ENCODE data around the gene LIMCH1.

The LIMCH1 gene

GRCh38 chr4:41532882-41533281 lies 5.1 kb upstream of the LIMCH1 start:
- DNase-seq, result no peak

DNA sequence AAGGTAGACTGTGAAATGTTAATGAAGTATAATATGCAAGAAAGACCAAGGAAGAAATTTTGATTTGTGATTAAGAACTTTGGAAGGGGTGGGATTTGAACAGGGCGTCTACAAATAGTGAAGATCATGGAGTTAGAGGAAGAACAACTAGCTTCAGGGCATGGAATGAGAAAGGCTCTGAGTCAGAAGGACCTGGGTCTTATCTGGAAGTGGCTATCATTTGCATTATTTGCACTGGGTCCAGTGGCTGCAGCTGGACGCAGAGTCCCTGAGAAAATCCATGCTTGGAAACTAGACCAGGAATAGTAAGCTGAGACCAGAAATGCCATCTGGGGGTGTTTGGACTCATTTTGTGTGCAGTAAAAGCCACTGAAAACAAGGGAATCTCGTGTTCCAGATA lies 4.3 kb upstream of the LIMCH1 start:
- no peak for DNase-seq

- DNase-seq, result no peak
Measured at GRCh38 chr4:41534404-41534803, 3.6 kb upstream of the LIMCH1 start.

GRCh38 chr4:41535911-41536371 lies 2.0 kb upstream of the LIMCH1 start:
- no peak for DNase-seq

DNA sequence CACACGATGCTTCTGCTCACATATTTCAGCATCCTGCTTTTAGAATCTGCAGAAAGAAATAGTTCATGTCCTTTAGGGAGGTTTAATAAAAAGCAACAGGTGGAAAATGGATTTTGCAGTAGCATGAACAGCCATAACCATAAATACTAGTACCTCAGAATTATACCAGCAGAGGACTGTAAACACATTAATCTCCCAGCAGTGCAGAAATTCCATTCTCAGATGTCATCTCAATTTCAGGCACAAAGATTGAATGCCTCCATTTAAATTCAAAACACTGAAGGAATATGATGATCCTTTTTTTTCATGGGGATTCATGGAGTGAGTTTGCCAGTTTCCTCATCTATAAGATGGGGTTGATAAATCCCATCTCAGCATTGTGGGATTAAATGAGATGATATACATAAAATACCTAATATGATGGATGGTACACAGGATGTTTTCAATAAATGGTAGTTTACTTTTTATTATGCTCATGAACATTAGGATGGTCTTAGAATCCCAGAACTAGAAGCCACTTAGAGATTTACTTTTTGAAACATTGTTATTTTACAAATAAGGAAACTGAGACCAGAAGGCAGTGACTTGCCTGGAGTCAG lies 566 bp upstream of the LIMCH1 start:
- DNase-seq, result no peak

DNA sequence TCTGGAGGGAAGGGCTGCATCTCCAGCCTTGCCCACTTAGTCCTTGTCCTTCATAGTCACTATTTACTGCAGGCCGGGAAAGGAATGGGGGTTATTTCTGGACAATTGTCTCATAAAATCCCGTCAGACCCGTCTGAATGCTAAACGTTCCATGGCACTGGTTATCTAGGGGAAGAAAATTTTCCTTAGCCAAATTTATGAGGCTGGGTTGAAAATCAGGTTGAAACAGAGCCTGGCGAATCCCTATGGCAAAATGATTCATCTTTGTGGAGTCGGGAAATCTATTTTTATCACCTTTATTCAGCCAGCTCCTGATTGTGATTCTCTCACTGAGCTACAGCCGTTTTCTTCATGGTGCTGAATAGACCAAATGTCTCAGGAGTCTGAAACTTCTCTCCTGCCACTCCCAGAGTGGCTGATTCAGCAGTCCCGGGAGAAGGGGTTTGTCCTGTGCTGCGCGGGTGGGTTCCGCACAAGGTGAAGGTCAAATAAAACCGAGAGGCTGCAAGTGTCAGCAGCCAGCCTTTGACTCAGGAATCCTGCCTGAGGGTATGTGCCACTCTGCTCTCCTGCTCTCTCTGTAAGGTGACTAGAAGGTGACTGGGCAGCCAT lies 1.0 kb downstream of the LIMCH1 start:
- no peak for DNase-seq

DNA sequence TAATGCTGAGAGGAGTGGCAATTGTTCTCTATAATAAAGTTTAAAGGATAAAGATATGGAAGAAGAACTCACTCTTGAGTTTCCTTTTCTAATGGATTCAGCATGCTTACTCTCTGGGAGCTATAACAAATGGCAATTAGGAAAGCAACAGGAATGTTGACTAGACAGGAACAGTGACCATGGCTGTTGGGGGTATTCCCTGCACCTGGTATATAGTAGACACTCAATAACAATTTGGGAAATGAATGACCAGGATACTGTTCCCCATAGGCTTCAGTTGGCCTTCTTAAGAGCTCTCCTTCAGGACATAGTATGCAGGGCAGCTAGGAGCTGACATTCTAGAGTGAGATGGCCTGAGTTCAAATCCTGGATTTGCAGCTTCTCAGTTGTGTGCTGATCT lies 1.8 kb downstream of the LIMCH1 start:
- no peak for DNase-seq

DNA sequence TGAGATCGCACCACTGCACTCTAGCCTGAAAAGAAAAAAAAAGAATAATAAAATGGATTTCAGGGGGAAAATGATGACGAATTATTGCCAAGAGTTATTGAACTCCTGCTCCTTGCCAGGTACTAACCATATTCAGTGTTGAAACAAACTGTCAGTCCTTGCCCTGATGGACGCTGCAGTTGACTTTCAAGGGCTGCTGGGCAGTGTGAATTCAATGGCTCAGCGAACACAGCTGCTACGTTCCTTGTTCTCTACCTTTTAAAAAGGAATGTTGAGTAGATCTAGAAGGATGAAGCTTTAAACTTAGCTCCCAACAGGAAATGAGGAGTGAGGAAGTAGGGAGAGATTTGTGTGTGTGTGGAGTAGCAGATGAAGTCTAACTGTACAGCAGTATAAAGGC lies 2.7 kb downstream of the LIMCH1 start:
- DNase-seq, result no peak

DNA sequence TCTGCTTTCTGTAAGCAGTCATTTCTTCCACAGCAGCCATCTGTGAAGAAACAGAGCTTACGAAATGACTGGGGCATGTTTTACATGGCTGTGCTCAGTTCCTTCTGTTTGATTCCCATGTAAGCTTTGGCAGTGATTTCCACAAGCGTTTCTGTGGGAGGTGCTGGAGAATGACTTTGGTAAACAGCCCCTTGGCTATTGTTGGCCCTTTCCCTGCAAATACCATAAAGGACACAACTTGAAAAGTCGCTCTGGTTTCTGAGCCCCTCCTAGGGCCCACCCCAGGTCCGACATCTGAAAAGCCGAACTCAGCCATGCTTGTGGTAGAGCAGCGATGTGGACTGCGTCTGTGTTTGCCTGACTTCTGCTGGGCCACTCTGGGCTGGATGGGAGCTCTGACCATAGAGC lies 3.7 kb downstream of the LIMCH1 start:
- DNase-seq, result no peak

DNA sequence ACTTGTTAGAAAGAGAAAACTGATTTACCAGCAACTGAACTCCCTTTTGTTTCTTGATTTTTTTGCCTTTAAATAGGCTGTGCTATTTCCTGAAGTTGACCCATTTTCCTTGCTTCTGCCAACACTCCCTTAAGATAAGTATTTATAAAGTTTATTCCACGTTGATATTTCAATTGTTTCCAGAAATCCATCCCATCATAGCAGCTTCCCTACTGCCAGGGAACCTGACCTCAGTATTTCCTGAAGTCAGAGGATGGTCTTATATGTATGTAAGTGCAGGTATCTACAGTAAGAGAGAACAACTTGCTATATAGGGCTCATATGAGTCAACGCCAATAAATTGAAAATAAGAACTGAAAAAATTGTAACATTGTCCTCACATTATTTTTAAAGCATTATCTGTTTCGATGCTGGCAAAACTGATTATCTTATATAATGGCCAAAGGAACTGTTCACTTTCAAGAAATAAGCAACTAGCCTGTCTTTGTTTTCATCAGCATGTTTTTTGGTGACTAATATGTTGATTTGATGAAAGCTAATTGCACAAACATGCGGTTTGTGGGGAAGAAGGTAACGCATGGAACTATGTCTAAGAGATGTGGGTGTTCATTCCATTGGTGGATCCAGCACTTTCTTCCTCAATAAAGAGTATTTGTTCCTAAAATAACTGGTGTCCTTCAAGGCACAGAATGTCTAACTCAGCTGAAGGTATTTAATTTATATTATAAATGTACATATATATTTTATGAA lies 4.7 kb downstream of the LIMCH1 start:
- no peak for DNase-seq

GRCh38 chr4:41545238-41545637 lies 7.3 kb downstream of the LIMCH1 start:
- no peak for DNase-seq

DNA sequence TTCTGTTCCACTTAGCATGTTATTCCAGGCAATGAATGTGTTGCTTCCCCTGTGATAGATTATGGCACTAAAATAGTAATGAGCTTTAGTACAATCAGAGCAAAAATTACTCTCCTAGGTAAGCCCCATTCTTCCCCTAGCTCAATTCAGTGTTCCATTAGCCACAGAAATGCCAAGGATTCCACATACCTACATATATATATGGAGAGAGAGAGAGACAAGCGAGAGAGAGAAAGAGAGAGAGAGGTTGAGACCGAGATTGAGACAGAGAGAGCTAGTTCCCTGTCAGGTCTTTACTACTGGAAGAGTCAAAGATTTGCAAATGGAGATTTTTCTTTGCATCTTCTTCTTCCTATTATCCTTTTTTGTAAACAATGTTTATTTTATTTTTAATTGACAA lies 8.7 kb downstream of the LIMCH1 start:
- no peak for DNase-seq

DNA sequence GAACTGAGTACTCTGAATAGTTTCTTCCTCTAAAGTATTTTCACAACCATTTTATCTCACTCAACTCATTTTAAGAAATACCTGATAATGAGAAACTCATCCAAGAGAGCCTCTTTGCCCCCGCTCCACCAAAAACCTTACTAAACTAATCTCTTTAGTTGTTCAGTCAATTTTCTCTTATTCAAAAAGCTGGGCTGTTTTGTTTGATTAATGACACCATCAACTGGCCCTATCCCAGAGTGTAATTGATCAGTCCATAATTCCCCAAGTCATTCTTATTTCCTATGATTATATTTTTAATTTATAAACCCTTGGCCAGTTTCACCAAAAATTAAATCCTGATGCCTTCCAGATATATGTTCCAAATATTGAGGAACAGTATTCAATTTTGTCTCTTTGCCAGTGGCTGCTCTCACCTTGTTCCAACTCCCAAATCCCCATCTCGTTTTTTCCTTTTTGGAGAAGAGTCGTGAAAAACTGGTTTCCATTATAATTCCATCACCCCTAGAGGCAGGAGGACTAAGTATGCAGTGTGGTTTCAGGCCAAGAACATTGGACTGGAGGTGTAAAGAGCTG lies 10.4 kb downstream of the LIMCH1 start:
- no peak for DNase-seq

GRCh38 chr4:41549478-41549877 lies 11.5 kb downstream of the LIMCH1 start:
- no peak for DNase-seq

DNA sequence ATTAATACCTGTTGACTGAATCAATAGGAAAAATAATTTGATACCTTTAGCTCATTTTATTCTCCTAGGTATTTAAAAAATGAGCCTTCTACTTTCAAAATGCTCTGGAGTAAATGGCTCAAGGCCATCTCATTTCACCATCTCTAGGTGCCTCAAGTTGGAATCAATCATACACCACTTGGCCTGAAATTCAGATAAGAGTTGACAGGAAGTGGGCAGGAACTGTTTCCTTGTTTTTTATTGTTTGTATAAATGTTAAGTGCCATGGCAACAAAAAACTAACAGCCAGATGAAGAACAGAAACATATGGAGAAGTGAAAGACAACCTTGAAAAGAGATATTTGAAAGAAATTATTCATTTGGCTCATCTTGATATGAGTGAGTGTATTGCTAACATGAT lies 12.4 kb downstream of the LIMCH1 start:
- DNase-seq, result no peak

GRCh38 chr4:41551536-41551935 lies 13.6 kb downstream of the LIMCH1 start:
- no peak for DNase-seq

- DNase-seq, result no peak
Measured at GRCh38 chr4:41554905-41555304, 16.9 kb downstream of the LIMCH1 start.

GRCh38 chr4:41556526-41556925 lies 18.6 kb downstream of the LIMCH1 start:
- DNase-seq, result no peak

GRCh38 chr4:41559940-41560516 lies 22.1 kb downstream of the LIMCH1 start:
- DNase-seq, result no peak

GRCh38 chr4:41561244-41561643 lies 23.3 kb downstream of the LIMCH1 start:
- no peak for DNase-seq

DNA sequence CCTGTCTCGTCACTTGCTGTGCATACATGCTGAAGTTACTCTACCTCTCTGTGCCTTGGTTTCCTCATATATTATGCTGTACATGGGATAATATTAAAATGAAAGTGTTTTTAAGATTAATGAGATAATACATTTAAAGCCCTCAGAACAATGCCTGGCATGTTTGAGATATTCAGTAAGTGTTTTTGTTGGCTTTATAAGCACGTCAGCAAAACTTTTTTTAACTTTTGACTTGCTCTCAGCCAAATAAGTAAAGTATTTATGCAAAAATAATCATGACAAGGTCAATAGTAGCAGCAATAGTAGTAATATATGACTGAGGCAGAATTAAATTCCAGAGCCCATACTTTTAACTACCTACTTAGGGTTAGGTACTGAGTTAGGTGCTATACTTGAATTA lies 29.2 kb downstream of the LIMCH1 start:
- DNase-seq, result no peak

GRCh38 chr4:41568363-41568762 lies 30.4 kb downstream of the LIMCH1 start:
- DNase-seq, result no peak

- DNase-seq, result no peak
Measured at GRCh38 chr4:41569961-41570360, 32.0 kb downstream of the LIMCH1 start.

DNA sequence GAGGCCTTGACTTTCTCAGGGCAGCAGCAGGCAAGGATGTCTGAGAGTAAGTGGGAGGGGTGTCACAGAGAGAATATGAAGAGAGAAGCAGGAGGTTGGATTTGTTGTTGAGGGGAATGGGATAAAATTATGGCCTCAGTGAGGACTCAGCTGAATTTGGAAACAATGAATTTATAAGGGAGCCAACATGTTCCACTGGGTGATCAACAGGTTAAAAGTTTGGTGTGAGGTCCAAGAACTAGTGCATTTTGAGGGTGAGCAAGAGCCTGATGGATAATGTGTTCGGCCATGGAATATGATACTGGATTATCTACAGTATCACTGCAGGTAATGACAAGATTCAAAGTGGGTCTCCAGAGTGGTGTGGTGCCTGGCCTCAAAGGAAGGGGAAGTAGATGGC lies 33.5 kb downstream of the LIMCH1 start:
- DNase-seq, result no peak

Data from CD4-positive, alpha-beta T cell treated with Interleukin-1 beta for 1 hour (primary cell).